Kidney capillary endothelial cell (primary cell): Measurements from ENCODE around the gene TBC1D5.
"Not testable (repeated sequence)": the region's sequence is repeated elsewhere in the genome, so short reads cannot be mapped to it uniquely, and the experiment has no call there.

Source experiments
- DNase-seq: peaks from one replicate; pipeline ENCODE4 v3.0.0-alpha.2; 2018; ENCODE audit warnings: low spot score

The TBC1D5 gene

DNA sequence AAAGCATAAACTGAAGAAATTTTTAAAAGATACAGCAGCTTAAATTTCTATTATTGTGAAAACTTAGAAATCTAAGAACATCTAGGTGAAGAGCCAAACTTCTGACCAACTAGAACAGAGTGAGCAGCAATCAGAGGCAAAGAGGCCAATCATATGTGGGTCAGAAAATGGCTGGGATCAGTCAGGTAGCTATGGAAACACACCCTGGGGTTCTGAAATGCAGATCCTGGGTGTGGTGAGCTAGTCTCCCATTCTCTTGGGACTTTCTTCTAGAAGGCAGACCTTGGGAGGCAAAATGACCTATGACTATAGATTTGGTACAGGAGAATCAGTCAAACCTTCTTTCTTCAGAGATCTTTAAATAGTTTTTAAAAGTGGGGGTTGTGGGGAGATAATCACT is 385.8 kb downstream of the TBC1D5 start:
- DNase-seq, result no peak

DNA sequence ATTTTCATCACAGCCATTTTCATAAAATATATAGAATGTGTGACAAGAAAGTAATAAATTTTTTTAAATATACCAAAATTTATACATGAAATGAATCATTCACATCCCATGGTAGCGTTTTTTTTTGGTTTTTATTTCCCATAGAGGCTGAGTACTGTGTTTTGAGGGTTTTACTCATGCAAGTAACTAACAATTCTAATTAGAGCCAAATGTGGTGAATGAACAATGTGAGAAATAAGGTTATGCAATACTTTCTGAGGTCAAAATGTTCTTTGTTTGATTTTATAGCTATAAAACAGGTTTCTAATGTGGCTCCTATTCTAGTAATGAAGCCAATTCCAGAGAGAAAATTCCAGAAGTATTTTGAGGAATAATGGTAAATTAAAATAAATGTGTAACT is 386.8 kb downstream of the TBC1D5 start:
- no peak for DNase-seq

DNA sequence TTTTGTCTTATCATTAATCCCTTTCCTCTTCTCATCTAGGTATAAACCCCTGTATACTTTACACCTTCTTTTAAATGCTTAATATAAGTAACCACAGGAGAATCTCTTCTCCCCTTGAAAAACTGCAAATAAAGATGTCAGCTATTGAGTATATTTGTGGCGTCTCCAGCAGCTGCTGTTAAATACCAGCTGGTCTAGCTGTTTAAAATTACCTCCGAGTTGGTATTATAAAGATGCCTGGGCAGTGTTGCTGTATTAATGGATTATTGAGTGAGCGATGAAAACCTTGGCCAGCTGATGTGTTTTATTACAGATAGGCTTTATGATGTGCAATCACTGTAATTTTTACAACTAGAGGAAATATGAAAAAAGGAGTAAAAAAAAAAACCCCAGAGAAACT is 388.1 kb downstream of the TBC1D5 start:
- DNase-seq, result no peak

DNA sequence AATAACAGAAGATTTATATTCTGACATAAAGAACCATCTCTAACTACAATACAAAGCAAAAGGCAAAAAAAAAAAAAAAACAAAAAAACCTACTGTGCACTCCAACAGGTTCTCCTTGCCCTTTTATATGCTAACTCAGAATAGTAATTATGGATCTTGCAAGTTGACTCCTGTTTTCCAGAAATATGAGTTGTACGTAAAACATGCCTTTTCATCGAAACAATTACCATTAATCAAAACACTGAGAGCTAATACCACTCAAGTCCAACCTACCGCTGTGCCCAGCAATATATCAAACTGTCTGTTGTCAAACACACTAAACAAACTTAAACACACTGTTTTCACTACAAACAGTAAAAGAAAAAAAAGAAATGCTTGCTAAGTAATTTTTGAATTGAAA is 389.8 kb downstream of the TBC1D5 start:
- no peak for DNase-seq

DNA sequence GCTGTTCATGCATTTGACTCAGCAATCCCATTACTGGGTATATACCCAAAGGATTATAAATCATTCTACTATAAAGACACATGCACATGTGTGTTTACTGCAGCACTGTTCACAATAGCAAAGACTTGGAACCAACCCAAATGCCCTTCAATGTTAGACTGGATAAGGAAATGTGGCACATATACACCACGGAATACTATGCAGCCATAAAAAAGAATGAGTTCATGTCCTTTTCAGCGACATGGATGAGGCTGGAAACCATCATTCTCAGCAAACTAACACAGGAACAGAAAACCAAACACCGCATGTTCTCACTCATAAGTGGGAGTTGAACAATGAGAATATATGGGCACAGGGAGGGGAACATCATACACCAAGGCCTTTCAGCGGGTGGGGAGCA is 391.2 kb downstream of the TBC1D5 start:
- DNase-seq, result not testable (repeated sequence)

DNA sequence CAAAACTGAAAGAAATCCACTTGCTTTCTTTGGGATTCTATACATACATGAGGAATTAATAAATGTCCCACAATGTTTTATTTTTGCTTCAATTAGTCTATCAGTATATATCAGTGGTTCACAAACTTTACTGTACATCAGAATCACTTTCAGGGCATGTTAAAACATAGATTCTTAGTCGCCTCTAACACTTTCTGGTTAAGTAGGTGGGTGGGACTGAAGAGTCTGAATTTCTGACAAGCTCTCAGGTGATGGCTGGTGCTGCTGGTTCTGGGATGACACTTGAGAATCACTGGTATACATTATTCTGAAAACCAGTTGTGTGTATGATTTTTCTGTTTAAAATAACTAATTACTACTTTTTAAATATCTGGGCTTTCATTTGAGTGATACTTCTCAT is 393.3 kb downstream of the TBC1D5 start:
- no peak for DNase-seq

DNA sequence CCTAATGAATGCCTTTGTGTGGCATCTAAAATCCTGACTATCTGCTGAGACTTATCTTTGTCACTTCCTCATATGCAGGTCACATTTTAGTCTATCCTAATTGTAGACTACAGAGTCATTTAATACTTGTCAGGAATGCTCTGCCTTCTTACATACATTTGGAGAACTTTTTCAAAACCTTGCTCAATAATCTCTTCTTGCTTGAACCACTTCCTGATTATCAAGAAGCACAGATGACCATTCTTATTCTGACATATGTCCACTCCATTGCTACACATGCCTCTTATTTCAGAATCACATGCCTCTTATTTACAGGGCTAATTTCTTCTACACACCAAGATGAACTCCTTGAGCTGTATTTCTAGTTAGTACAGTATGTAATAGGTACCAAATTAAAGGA is 400.3 kb downstream of the TBC1D5 start:
- DNase-seq, result no peak

DNA sequence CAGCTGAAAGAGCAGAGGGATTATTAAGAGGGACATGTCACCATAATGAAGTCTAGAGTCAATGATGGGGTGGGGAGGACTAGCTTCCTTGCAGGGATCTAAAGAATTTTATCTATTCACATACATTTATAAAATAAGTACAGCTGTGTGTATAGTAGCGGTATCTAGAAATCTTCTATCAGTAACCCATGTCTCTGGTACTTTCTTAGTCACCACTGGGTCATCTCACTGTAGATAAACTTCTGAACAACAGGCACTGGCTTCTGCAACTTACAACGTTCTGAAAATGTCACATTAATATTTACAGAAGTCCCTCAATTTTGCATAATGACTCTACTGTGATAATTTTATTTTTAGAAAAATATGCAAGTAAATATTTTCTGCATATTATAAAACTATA is 401.7 kb downstream of the TBC1D5 start:
- no peak for DNase-seq

DNA sequence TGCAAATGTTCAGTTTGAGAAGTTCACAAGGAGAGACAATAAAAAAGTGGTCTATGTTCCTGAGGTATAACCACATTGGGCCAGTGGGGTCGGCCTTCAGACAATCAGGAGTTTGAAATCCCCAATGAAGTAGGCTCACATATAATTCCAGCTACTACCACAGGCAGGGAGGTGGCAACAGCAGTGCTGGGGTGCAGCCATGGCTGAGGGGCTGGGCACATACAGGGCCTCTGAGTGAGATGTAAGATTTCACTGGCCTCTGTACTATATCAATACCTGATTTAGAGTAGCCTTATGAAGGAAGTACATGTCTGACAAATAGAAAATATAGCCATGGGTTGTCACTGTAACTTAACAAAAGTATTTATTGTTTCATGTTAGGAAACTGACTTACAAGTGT is 402.2 kb downstream of the TBC1D5 start:
- DNase-seq, result no peak

DNA sequence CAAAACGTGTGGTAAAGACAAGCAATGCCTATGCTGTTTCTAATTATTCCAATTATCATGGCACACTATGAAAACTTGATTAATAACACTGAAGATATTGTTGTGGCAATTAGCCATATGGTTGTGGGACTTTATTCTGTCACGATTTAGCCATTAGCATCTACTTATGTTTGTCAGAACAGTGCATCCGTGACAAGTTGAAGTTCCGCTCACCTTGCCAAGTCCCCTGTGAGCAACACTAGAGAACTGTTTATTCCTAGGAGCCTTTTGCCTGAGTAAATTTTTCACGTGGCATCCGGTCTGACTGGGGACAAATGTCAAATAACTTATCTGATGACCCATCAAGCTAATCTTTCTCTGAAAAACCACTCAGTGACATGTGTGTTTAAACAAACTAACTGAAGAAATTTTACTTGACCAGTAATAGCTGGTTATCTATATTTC is 403.3 kb downstream of the TBC1D5 start:
- DNase-seq, result no peak

DNA sequence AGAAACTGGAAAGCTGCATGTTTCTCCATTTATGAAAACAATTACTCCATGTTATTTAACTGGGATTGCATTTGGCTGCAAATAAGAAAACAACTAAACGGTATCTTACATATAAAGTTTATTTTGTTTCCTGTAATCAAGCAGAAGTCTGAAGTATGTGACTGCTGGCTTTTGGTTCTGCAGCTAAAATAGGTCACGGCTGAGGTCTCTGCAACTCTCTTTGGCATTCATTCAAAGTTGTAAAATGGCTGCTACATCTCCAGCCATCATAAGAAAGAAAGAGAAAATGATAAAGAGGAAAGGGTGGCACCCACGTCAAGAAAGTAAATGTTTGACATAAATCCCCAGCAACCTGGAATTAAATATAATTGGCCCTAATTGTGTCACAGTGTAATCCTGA is 406.1 kb downstream of the TBC1D5 start:
- DNase-seq, result no peak

DNA sequence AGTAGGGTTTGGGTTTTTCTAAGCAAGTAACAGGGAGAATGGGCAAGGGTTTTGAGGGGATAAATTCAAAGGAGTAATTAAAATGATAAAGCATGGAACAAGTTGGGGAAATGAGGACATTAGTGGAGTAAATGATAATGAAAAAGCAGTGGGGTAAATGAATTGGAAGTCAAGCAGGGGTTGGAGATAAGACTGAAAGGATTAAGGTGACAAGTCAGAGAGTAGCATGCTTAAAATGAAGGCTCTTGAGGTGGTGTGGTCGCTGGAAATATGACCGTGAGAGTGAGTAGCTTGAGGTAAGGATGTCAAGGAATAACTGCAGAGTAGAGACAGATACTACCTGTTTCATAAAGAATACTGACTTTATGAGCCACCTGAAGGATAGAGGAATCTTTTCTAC is 408.5 kb downstream of the TBC1D5 start:
- no peak for DNase-seq

DNA sequence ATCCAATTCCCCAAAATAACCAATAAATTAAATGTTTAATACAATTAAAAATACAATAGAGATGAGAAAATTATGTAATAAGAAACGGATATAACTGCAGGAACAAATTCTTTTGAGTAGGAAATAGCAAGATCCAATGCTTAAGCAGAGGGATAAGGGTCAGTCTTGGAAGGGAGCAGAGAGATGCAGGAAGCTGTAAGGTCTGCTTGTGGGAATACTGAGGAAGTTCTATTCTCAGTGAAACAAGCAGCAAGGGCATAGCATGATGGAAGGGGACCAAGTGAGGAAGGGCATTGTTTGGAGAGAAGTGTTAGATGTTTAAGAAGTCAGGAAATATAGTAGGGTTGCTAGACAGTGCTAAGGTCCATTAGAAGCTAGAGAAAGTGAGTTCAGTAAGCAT is 409.0 kb downstream of the TBC1D5 start:
- no peak for DNase-seq

DNA sequence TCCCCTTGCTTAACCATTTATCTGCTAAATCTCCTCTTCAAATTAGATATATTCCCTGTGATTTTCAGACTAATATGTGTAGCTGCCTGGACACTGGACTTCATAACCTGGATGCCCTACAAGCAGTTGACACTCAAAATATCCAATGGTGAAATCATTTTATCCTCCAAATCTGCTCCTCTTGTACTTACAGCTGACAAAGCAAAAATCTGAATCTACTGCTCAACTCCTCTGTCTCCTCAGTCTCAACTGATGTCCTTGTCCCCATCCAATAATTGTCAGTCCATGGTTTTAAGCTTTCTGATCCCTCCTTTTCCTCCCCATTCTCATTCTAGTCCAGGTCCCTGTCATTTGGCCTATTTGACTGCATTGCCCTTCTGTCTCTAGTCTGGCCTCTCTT is 411.8 kb downstream of the TBC1D5 start:
- no peak for DNase-seq

DNA sequence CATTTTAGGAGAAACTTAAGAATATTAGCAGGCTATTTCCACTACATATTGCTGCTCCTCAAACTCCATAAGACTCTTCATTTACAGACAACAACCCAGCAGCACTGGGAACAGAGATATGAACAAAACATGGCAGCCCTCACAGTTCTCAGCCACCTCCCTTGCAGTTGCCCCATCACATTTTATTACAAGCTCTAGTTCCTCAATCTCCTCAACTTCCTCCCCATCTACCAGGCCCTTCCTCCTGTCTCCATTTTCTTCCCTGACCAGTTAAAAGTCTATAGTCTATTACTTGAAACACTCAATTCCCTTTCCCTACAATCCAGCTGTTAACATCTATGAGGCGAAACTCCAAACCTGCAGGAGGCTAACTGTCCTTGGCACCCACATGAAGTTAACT is 412.5 kb downstream of the TBC1D5 start:
- DNase-seq, result no peak

DNA sequence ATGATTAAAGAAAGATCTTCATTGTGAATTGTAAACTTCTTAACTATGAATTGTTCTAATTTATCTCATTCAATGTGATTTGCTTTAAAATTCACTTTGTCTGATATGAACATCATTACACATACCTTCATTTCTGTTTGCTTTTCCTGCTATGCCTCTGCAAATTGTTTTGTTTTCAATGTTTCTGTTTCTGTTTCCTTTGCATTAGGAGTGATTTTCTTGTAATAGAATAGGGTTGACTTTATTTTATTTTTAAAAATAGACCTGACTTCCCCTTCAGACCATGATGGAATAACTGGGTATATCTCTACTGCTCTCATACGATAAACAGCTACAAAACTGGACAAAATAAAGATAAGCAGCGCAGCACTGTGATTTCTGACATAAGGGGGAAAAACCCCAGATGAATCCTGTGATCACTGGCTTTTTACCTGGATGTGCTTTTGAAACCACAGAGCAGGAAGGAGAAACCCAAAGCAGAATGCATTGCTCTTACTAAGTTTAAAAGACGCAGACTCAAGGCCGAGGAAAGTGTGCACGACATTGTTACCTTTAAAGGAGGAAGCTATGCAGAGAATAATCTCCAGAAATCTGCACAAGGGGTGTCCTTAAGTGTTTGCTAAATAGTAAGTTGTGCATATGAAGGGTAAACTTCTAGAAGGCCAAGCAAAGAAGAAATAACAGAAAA is 420.2 kb downstream of the TBC1D5 start:
- DNase-seq, result no peak

DNA sequence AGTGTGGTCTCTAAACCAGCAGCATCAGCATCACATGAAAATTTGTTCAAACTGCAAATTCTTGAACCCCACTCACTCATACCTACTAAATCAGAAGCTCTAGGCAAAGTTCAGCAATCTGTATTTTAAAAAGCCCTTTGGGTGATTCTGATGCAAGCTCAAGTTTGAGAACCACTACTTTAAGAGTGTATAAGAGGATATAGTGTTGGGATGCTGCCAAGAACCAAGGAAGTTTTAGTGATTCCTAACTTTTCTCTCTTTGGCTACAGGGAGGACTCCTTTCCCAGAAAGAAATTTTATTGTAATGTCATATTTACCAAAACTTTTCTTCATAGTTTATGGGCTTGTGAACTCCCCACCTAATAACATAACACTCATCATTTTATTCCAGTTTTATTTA is 422.2 kb downstream of the TBC1D5 start:
- no peak for DNase-seq

DNA sequence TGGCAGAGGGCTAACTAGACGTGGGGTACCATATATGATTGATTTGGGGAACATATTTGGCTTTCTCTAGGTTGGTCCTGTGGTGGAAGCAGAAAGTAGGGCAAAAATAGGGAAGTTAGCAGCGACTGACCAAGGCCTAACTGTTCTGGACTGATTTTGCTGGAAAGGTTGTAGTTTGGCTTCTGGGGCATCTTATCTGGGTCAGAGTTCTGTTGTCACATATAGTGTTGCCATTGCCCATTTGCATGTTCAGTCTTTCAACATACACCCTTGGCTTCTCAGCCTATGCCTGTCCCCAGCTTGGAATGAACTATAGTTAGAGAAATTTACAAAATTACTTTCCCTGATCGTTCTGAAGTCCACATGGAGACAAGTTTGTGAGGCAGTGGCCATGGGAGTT is 426.5 kb downstream of the TBC1D5 start:
- DNase-seq, result no peak

DNA sequence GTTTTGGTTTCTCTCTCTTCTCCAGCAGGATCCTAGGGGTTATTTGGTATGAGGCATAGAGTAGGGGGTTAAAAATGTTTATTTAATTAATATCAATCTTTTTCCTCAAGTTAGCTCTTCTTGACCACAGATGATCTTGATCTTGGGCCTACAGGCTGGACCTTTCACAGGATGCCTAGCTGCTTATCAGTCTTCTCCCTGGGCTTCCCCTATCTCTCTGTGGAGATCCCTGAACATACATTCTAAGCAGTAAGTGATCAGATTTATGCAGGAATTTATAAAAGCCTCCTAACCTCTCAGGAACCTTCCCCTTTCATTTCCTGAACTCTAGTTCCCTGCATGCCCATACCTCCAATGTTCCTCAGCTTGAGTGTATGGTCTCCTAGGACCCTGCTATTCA is 428.3 kb downstream of the TBC1D5 start:
- no peak for DNase-seq

DNA sequence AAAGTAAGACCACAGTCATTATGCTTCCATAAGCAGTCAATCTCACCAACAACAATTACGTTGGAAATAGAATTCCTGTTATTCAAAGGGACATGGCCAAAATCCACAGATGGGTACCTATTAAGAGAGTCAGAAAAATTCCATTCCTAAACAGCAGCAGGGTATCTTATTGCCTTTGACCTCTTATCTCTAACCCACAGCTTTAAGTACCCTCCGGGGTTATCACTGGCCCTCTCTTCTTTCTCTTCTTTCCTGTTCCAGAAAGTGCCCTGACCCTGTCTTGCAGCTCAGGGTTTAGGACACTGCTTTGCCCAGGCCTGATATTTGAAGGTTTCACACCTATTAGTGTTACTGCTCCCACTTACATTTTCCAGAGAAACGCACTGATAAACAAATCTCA is 428.7 kb downstream of the TBC1D5 start:
- DNase-seq, result no peak

DNA sequence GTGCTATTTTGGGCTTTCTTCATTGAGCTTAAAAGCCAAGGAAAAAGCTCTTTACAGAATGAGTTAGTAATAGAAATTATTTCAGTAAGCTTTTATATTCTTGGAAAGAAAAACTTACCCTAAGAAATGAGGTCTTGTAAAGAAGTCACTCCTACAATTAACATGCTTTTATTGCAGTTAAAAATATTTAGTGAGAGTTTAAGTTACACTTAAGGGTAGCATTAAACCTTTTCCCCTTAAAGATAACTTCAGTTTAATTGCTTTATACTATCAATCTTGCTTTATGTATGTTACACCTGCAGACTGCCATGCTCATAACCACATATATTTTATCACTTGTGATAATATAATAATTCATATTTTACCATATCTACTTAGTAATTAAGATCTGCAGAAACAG is 431.4 kb downstream of the TBC1D5 start:
- DNase-seq, result no peak

DNA sequence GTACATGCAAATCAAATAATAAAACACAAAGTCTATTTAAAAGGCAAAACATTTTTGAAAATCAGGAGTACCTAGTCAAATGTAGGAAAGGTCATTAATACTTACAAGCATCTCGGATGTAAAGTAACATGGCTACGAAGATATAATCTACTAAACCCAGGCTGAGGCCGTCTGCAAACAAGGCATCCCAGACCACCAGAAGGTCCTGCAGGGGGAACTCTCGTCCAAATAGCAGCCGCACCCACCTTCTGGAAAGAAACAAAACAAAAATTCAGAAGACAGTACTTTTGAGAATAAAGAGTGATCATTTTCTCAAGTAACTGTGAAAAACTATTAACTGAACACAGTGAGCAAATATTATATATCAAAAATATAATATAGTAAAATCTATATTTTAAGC is 434.5 kb downstream of the TBC1D5 start:
- no peak for DNase-seq

DNA sequence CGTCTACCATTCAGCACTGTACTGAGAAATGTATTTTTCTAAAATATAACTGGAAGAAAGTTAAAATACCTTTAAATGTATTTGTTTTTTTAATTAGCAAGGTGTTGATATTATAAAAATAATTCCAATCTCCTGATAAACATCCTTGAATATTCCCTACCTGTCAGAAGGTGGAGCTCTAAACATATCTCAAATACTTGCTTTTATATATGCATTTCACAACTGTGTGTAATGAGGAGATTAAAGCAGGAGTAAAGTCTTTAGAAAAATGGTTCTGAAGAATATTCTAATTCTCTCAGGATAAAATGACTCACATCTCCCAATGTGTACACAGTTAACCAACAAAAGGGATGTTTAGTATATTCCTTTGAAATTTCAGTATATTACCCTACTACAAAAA is 434.9 kb downstream of the TBC1D5 start:
- DNase-seq, result no peak

DNA sequence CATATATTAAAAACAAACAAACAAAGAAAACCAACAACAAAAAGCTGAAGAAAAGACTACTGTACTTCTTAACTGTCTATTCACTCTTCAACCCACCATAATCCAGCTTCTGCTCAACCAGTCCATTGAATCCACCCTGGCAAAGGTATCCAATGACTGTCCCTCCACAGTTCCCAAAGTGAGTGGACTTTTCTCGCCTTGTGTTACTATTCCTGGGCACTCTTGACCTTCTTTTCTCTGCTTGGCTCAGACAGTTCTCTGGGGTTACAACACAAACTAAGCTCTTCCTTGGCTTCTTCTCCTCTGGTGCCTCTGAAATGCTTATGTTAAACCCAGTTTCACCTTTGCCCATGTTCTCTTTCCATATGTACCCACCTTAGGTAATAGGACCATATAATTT is 437.5 kb downstream of the TBC1D5 start:
- no peak for DNase-seq

DNA sequence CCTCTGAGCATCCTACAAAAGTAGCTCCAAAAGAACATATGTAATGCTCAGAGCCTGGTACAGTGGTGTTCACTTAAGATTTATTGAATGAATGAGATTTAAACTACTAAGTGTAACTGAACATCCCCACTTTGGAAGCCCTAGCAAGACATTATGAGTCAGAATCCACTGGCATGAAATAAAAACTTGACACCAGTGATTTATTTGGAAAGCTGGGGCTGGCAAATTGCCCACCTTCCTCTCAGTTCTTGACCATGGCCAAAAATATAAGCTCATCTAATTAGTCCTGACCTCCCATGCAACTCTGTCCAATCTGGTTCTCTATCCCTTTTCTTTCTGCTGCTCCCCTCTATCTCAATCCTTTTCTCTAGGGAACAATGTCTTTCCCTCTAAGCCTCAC is 439.7 kb downstream of the TBC1D5 start:
- no peak for DNase-seq
